Panc1 (cell line): ENCODE data around the gene BMF. TPM values are rescaled to one million over a fixed set of nuclear protein-coding genes. Genes with fewer than 3 reads are reported as not detected.

Experiments
- ATAC-seq: fragments of 200-7000 bp; cut with Tn5 transposase; 2 replicates; pipeline ENCODE4 v1.9.1; 2020; ENCODE audit warnings: mild to moderate bottlenecking, moderate library complexity
- BruUV-seq: library from RNA; stranded (reverse); fragments of 400-500 nt; replicated peaks from 2 replicates; lab custom pipeline; 2021; lab: Mats Ljungman, UMichigan
- CTCF ChIA-PET: fragments of 300-600 bp; sonication (Branson Sonifier 250); formaldehyde crosslinking; loops from one replicate; lab custom pipeline; 2022; ENCODE audit warnings: antibody characterized with exemption; lab: Charles Lee
- POLR2A ChIA-PET: fragments of 300-600 bp; sonication (Branson Sonifier 250); formaldehyde crosslinking; loops from one replicate; lab custom pipeline; 2022; ENCODE audit warnings: antibody characterized with exemption; lab: Charles Lee
- DNase-seq: peaks from one replicate; pipeline ENCODE4 v3.0.0-alpha.2; 2010; ENCODE audit warnings: low read depth, low spot score
- H3K27ac ChIP-seq: 2 replicates; pipeline ENCODE4 v1.5.1; 2011; ENCODE audit warnings: mild to moderate bottlenecking, low read length, inconsistent platforms
- H3K27me3 ChIP-seq: fragments of 200-500 bp; sonication (Bioruptor generic); 2 replicates; pipeline ENCODE4 v1.6.0; 2014; ENCODE audit warnings: low read length, inconsistent platforms; ENCODE audit not compliant: control insufficient read depth, insufficient read depth
- H3K36me3 ChIP-seq: fragments of 200-500 bp; sonication (Bioruptor generic); 2 replicates; pipeline ENCODE4 v1.5.1; 2014; ENCODE audit warnings: inconsistent platforms, mild to moderate bottlenecking, low read length, moderate library complexity; ENCODE audit not compliant: control insufficient read depth, insufficient read depth
- H3K4me1 ChIP-seq: 2 replicates; pipeline ENCODE4 v1.5.1; 2011; ENCODE audit warnings: inconsistent platforms, mild to moderate bottlenecking, low read length, moderate library complexity; ENCODE audit not compliant: control insufficient read depth, insufficient read depth
- H3K4me3 ChIP-seq, 2 experiments: 2 replicates each; pipeline ENCODE4 v1.5.1; 2011 to 2012; ENCODE audit warnings: low read depth in 2 of 2, low read length in 2 of 2, mild to moderate bottlenecking in 2 of 2, inconsistent platforms in 1 of 2, moderate library complexity in 1 of 2
- H3K9me3 ChIP-seq: fragments of 200-500 bp; sonication (Bioruptor generic); 2 replicates; pipeline ENCODE4 v1.5.1; 2014; ENCODE audit warnings: low read depth, mild to moderate bottlenecking, inconsistent platforms, low read length, moderate library complexity; ENCODE audit not compliant: control insufficient read depth, insufficient read depth
- POLR2AphosphoS5 ChIP-seq: IDR thresholded peaks from 2 replicates; pipeline ENCODE4 v1.6.1; 2012; ENCODE audit warnings: mild to moderate bottlenecking, low read depth, low read length, moderate library complexity
- SIN3A ChIP-seq: IDR thresholded peaks from 2 replicates; pipeline ENCODE4 v1.6.1; 2012; ENCODE audit warnings: low read depth, mild to moderate bottlenecking, low read length, moderate library complexity, borderline replicate concordance; ENCODE audit not compliant: insufficient read depth
- TCF7L2 ChIP-seq: IDR thresholded peaks from 2 replicates; pipeline ENCODE4 v1.6.1; 2011; ENCODE audit warnings: mild to moderate bottlenecking, low read depth, low read length, inconsistent platforms
- in situ Hi-C: cut with HindIII; loops from 2 replicates; pipeline ENCODE4 v1.10.0; 2016; ENCODE audit warnings: low sequenced_read_pairs, low pct_unique_long_range_greater_than_20kb
- intact Hi-C: fragments of 100-400 bp; cut with micrococcal nuclease; formaldehyde crosslinking; loops from one replicate; pipeline ENCODE4 v1.10.0; 2022; ENCODE audit not compliant: unreplicated experiment
- total RNA-seq: library from RNA; stranded (reverse); gene quantifications from one replicate; pipeline ENCODE4 v1.2.1, GENCODE V29; 2021; ENCODE audit not compliant: unreplicated experiment
- TF ChIP-seq, protein P1 (sequence below), 2 experiments: IDR thresholded peaks; 2 replicates each; pipeline ENCODE4 v1.6.1; 2011 to 2012; ENCODE audit warnings: low read depth in 2 of 2, control low read depth in 1 of 2, low read length in 1 of 2, mild to moderate bottlenecking in 1 of 2, moderate library complexity in 1 of 2; ENCODE audit not compliant: insufficient read depth in 1 of 2
- TF ChIP-seq, protein P2 (sequence below): fragments of 450-650 bp; IDR thresholded peaks from 2 replicates; pipeline ENCODE4 v1.5.1; 2017; ENCODE audit warnings: mild to moderate bottlenecking

Gene BMF
- total RNA-seq, 1 experiment from 2014 or later, result 7.8 TPM

DNA sequence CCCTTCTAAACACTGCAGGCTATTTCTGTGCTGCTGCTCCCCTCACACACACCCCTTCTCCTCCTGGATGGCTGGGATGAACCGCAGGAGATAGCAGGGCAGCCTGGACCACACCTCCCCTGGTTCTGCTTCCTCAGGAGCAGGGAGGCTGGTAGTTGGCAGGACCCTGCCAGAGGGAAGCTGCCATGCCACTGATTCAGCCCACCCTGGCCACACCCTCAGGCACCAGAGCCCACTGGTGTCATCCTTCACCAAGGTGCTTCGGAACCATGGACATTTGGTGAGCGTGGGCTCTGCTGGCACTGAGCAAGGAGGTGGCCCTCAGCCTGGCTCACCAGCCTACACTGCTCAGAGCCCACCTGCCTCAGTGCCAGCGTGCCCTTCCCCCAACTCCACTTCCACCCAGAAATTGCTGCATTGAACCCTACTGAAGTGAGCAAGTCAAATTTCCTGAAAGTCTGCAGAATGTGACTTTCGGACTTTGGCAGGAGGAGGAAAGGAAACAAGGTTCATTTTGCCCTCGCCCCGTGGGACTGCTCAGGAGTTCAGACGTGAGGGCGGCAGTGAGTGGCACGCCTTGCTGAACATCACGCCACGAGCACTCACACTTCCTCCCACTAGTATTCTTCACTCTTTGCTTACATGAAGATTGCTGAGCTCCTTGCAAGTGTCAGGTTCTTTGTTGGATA, 26.3 kb downstream of the BMF start (continued):
- TF ChIP-seq, protein P1, sequence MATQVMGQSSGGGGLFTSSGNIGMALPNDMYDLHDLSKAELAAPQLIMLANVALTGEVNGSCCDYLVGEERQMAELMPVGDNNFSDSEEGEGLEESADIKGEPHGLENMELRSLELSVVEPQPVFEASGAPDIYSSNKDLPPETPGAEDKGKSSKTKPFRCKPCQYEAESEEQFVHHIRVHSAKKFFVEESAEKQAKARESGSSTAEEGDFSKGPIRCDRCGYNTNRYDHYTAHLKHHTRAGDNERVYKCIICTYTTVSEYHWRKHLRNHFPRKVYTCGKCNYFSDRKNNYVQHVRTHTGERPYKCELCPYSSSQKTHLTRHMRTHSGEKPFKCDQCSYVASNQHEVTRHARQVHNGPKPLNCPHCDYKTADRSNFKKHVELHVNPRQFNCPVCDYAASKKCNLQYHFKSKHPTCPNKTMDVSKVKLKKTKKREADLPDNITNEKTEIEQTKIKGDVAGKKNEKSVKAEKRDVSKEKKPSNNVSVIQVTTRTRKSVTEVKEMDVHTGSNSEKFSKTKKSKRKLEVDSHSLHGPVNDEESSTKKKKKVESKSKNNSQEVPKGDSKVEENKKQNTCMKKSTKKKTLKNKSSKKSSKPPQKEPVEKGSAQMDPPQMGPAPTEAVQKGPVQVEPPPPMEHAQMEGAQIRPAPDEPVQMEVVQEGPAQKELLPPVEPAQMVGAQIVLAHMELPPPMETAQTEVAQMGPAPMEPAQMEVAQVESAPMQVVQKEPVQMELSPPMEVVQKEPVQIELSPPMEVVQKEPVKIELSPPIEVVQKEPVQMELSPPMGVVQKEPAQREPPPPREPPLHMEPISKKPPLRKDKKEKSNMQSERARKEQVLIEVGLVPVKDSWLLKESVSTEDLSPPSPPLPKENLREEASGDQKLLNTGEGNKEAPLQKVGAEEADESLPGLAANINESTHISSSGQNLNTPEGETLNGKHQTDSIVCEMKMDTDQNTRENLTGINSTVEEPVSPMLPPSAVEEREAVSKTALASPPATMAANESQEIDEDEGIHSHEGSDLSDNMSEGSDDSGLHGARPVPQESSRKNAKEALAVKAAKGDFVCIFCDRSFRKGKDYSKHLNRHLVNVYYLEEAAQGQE (IDR thresholded peaks at IDR 0.05; ENCODE audit: insufficient read depth in 1 of 2, low read depth in 2 of 2, low read length in 1 of 2), result no peak

DNA sequence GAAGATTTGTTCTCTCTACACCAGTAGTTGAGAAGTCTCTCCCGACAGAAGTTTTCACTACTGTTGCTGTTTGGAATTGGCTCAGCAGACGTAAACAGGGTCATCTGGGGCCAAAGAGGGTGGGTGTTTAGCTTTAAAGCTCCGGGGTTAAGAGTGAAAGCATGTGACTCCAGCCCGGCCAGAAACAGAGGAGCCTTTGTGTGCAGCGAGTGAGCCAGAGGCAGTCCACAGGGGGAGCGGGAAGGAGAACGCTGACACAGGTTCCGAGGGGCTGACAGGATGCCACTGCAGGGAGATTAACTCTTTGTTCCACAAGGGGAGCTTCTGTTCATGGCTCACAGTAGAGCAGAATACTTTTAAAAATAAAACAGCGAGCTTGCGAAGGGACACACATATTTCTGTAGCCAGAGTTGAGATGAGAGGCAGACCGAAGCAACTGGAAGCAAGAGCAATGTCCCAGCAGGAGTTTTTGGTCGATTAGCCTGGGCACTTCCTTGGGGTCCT, 26.9 kb downstream of the BMF start:
- intact Hi-C loops (no loop called here), in situ Hi-C loops (no loop called here)
- POLR2A ChIA-PET, result interaction anchor here (0.6 to 1.2 kb wide), 3 partner anchors 12 to 33 kb away, joined by 3 to 5 read pairs (median 4); no protein-coding TSS in a partner anchor
- no peaks in the 10 kb centered on the region for H3K27me3 ChIP-seq
- CTCF ChIA-PET, result no interaction called here
- peaks cover 27% of the 10 kb centered on the region for H3K4me1 ChIP-seq
- peak overlapping the region; percentile 5 to 51; a peak in 3 of 4 replicates for H3K4me3 ChIP-seq
- TF ChIP-seq TCF7L2, result peak; percentile 68; the same call in 1 of the 2 replicates
- TF ChIP-seq, protein P2, sequence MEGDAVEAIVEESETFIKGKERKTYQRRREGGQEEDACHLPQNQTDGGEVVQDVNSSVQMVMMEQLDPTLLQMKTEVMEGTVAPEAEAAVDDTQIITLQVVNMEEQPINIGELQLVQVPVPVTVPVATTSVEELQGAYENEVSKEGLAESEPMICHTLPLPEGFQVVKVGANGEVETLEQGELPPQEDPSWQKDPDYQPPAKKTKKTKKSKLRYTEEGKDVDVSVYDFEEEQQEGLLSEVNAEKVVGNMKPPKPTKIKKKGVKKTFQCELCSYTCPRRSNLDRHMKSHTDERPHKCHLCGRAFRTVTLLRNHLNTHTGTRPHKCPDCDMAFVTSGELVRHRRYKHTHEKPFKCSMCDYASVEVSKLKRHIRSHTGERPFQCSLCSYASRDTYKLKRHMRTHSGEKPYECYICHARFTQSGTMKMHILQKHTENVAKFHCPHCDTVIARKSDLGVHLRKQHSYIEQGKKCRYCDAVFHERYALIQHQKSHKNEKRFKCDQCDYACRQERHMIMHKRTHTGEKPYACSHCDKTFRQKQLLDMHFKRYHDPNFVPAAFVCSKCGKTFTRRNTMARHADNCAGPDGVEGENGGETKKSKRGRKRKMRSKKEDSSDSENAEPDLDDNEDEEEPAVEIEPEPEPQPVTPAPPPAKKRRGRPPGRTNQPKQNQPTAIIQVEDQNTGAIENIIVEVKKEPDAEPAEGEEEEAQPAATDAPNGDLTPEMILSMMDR, result no peak
- 0 out of 2 replicates have a peak, but pooled peaks have one; percentile 27 for TF ChIP-seq POLR2AphosphoS5
- H3K36me3 ChIP-seq, result no peaks in the 10 kb centered on the region
- peak overlapping the region; percentile 84 for H3K27ac ChIP-seq
- BruUV-seq, result no TSS peak
- no peaks in the 10 kb centered on the region for H3K9me3 ChIP-seq
- peak; percentile 95 for ATAC-seq
- DNase-seq, result no peak

DNA sequence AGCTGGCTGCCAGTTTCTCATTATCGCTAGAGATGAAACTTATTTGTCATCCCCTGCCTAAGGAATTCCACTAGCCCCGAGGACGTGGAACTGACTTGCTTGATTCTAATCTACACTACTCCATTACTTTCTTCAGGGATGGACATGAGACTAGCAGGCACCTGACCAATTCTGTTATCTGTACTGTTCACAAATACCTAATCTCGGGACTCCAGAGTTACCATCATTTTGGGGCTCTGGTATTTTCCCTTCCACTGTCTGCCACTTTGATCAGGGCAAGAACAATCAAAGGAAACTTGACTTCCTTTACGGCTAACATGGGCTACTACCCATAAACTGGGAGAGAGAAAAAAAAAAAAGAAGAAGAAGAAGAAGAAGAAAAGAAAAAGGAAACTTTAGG, 27.8 kb downstream of the BMF start:
- Histone ChIP-seq H3K4me3 (no peak overlapping the region), H3K9me3 (no peaks in the 10 kb centered on the region), H3K36me3 (no peaks in the 10 kb centered on the region), H3K27me3 (no peaks in the 10 kb centered on the region), H3K27ac (peak overlapping the region; percentile 84), H3K4me1 (peaks cover 27% of the 10 kb centered on the region)
- TF ChIP-seq TCF7L2 (no peak), POLR2AphosphoS5 (no peak), SIN3A (no peak)
- TF ChIP-seq, protein P1 (IDR thresholded peaks at IDR 0.05; ENCODE audit: insufficient read depth in 1 of 2, low read depth in 2 of 2, low read length in 1 of 2), result no peak
- TF ChIP-seq, protein P2, result no peak
- ChIA-PET POLR2A (no interaction called here), CTCF (no interaction called here)
- intact Hi-C loops (no loop called here), in situ Hi-C loops (no loop called here)
- DNase-seq (no peak), ATAC-seq (no peak)
- no TSS peak for BruUV-seq
